ENCODE measurements around the gene RRP1B. TPM values are rescaled to one million over a fixed set of nuclear protein-coding genes. Genes with fewer than 3 reads are reported as not detected.

Gene RRP1B
- total and polyA plus RNA-seq, 2 experiments from 2014 or later, result 54.8 to 95.7 TPM

GRCh38 chr21:43627527-43627926 lies 31.8 kb upstream of the RRP1B start:
- Histone ChIP-seq H2AFZ (no peak overlapping the region), H3K27me3 (ENCODE audit: insufficient read depth) (no peaks in the 10 kb centered on the region), H3K4me1 (ENCODE audit: insufficient read depth) (no peaks in the 10 kb centered on the region), H3K4me3 (no peak overlapping the region), H3K9me2 (ENCODE audit: insufficient read depth) (no peaks in the 10 kb centered on the region), H3K27ac (ENCODE audit: low read depth) (no peak overlapping the region), H3F3A (replicated peaks; ENCODE audit: low read depth) (no peaks in the 10 kb centered on the region), H3K4me2 (no peak overlapping the region), H3K79me2 (replicated peaks; ENCODE audit: insufficient read depth) (no peaks in the 10 kb centered on the region), H4K20me1 (replicated peaks; ENCODE audit: insufficient read depth) (no peaks in the 10 kb centered on the region), H3K36me3 (ENCODE audit: insufficient read depth) (no peaks in the 10 kb centered on the region)
- no peak for DNase-seq (ENCODE audit: low spot score)
- H3K36me3 Mint-ChIP-seq (ENCODE audit: low read depth), result peaks cover 18% of the 10 kb centered on the region; the same call in 2 of the 3 replicates
- H3K4me1 Mint-ChIP-seq, result peaks cover 6% of the 10 kb centered on the region; the same call in 1 of the 3 replicates
- H3K27me3 Mint-ChIP-seq (ENCODE audit: insufficient read depth, low read depth, poor library complexity), result no peaks in the 10 kb centered on the region
- no peak overlapping the region for H3K4me3 Mint-ChIP-seq
- ATAC-seq, result no peak
- no peak overlapping the region for H3K27ac Mint-ChIP-seq
- H3K9me3 Mint-ChIP-seq, result peaks cover 9% of the 10 kb centered on the region; the same call in 2 of the 3 replicates
- TF ChIP-seq REST (IDR thresholded peaks at IDR 0.05; ENCODE audit: unreplicated experiment) (no peak), POLR2AphosphoS5 (IDR thresholded peaks at IDR 0.05; ENCODE audit: low read depth) (no peak), ZNF331 (CRISPR knock-in tag; IDR thresholded peaks at IDR 0.05; ENCODE audit: low read depth) (no peak), ZNF114 (CRISPR knock-in tag; IDR thresholded peaks at IDR 0.05) (no peak), JUNB (IDR thresholded peaks at IDR 0.05; ENCODE audit: unreplicated experiment) (no peak), EZH2phosphoT487 (IDR thresholded peaks at IDR 0.05; ENCODE audit: unreplicated experiment) (no peak)

- Mint-ChIP-seq H3K9me3 (peaks cover 9% of the 10 kb centered on the region; the same call in 2 of the 3 replicates), H3K4me1 (no peaks in the 10 kb centered on the region), H3K36me3 (ENCODE audit: low read depth) (peaks cover 18% of the 10 kb centered on the region; the same call in 2 of the 3 replicates), H3K27me3 (ENCODE audit: insufficient read depth, low read depth, poor library complexity) (no peaks in the 10 kb centered on the region), H3K4me3 (no peak overlapping the region), H3K27ac (no peak overlapping the region)
- ATAC-seq (no peak), DNase-seq (ENCODE audit: low spot score) (no peak)
- H3K9me2 ChIP-seq (ENCODE audit: insufficient read depth), result no peaks in the 10 kb centered on the region
- no peak overlapping the region for H3K27ac ChIP-seq (ENCODE audit: low read depth)
- H3F3A ChIP-seq (replicated peaks; ENCODE audit: low read depth), result no peaks in the 10 kb centered on the region
- H3K4me2 ChIP-seq, result no peak overlapping the region
- H3K4me1 ChIP-seq (ENCODE audit: insufficient read depth), result no peaks in the 10 kb centered on the region
- H3K79me2 ChIP-seq (replicated peaks; ENCODE audit: insufficient read depth), result no peaks in the 10 kb centered on the region
- H3K36me3 ChIP-seq (ENCODE audit: insufficient read depth), result no peaks in the 10 kb centered on the region
- H3K27me3 ChIP-seq (ENCODE audit: insufficient read depth), result no peaks in the 10 kb centered on the region
- no peak overlapping the region for H2AFZ ChIP-seq
- H3K4me3 ChIP-seq, result no peak overlapping the region
- no peaks in the 10 kb centered on the region for H4K20me1 ChIP-seq (replicated peaks; ENCODE audit: insufficient read depth)
- TF ChIP-seq CTCF (conservative IDR thresholded peaks at IDR 0.05; ENCODE audit: low read depth in 2 of 2) (no peak), EZH2 (IDR thresholded peaks at IDR 0.05; ENCODE audit: low read depth, unreplicated experiment) (no peak), CREB1 (CRISPR knock-in tag; IDR thresholded peaks at IDR 0.05; ENCODE audit: low read depth) (no peak), ZNF114 (CRISPR knock-in tag; IDR thresholded peaks at IDR 0.05) (no peak), REST (IDR thresholded peaks at IDR 0.05; ENCODE audit: unreplicated experiment) (no peak)
Observed at GRCh38 chr21:43631411-43632107, 27.8 kb upstream of the RRP1B start.

Data from GM23338 (cell line).